Tibial nerve (tissue), 4 donors: Measurements from ENCODE around the gene FBXO47. TPM values are rescaled to one million over a fixed set of nuclear protein-coding genes. Genes with fewer than 3 reads are reported as not detected.
"Not testable (repeated sequence)": the region's sequence is repeated elsewhere in the genome, so short reads cannot be mapped to it uniquely, and the experiment has no call there.

Source experiments
- DNase-seq, 2 donors: peaks; one replicate each; pipeline ENCODE4 v3.0.0-alpha.2; 2019; ENCODE audit warnings: low spot score in 2 of 2
- H3K27ac ChIP-seq, 4 donors: fragments of 200-600 bp; sonication (generic) in 3 of 4; one replicate each; pipeline ENCODE4 v1.5.1; 2017 to 2019; ENCODE audit warnings: mild to moderate bottlenecking in 1 of 4
- H3K27me3 ChIP-seq, 2 donors: fragments of 200-600 bp; sonication (generic) in 1 of 2; one replicate each; pipeline versions ENCODE4 v1.5.1 to v1.6.0; 2017 to 2019
- H3K36me3 ChIP-seq, 3 donors: fragments of 200-600 bp; sonication (generic); one replicate each; pipeline ENCODE4 v1.5.1; 2018 to 2019
- H3K4me1 ChIP-seq, 4 donors: fragments of 200-600 bp; sonication (generic) in 3 of 4; one replicate each; pipeline ENCODE4 v1.5.1; 2017 to 2019
- H3K4me3 ChIP-seq, 4 donors: fragments of 200-600 bp; sonication (generic) in 3 of 4; one replicate each; pipeline ENCODE4 v1.5.1; 2017 to 2019; ENCODE audit warnings: mild to moderate bottlenecking in 1 of 4, moderate library complexity in 1 of 4
- H3K9me3 ChIP-seq, 4 donors: fragments of 200-600 bp; sonication (generic) in 3 of 4; one replicate each; pipeline ENCODE4 v1.5.1; 2017 to 2019
- CTCF ChIP-seq, 5 experiments: fragments of 200-600 bp in 3 of 5; fragments of 450-650 bp in 2 of 5; sonication (generic) in 3 of 5; IDR thresholded peaks; one replicate each; pipeline ENCODE4 v1.5.1; 2016 to 2019; ENCODE audit warnings: antibody characterized with exemption in 5 of 5, mild to moderate bottlenecking in 3 of 5, moderate library complexity in 2 of 5
- EP300 ChIP-seq, 2 donors: sonication (generic); formaldehyde crosslinking; IDR thresholded peaks; one replicate each; pipeline ENCODE4 v1.6.1; 2017; ENCODE audit warnings: antibody characterized with exemption in 2 of 2, mild to moderate bottlenecking in 1 of 2
- POLR2A ChIP-seq, 2 donors: fragments of 450-650 bp; IDR thresholded peaks; one replicate each; pipeline ENCODE4 v1.6.1; 2017; ENCODE audit warnings: antibody characterized with exemption in 2 of 2, mild to moderate bottlenecking in 2 of 2, moderate library complexity in 2 of 2
- WGBS, 2 donors: methylation state at CpG; one replicate each; pipeline ENCODE4 v1.1.5; 2018; 5-methylcytosine and 5-hydroxymethylcytosine counted together
- total RNA-seq, 4 donors: library from RNA; depleted of rRNA; stranded (reverse); fragments of >200 nt; gene quantifications; one replicate each; pipeline ENCODE4 v1.1.0, GENCODE V29; 2016

Gene FBXO47
- total RNA-seq, 4 donors from 2014 or later = not detected

- H3K27me3 ChIP-seq = no peaks in the 10 kb centered on the region
- H3K4me1 ChIP-seq = peaks cover 0 to 34% (median 1%) of the 10 kb centered on the region in 4 donors
- H3K4me3 ChIP-seq = peak overlapping the region in 1 of 4 donors; percentile 6
- 14 to 26% methylated on average over 3 of the region's 3 CpGs for WGBS, 2 donors
- peak overlapping the region in 2 of 4 donors; percentile 41 to 61 for H3K27ac ChIP-seq
- TF ChIP-seq EP300 (IDR thresholded peaks at IDR 0.05) (no peak), POLR2A (IDR thresholded peaks at IDR 0.05) (no peak), CTCF (IDR thresholded peaks at IDR 0.05) (no peak)
- no peaks in the 10 kb centered on the region for H3K9me3 ChIP-seq
- DNase-seq = no peak
- H3K36me3 ChIP-seq = no peaks in the 10 kb centered on the region
These were observed 13.5 kb upstream of the FBXO47 start for GRCh38 chr17:38980490-38981217.

- Histone ChIP-seq H3K4me1 (peaks cover 0 to 30% (median 1%) of the 10 kb centered on the region in 4 donors), H3K9me3 (no peaks in the 10 kb centered on the region), H3K27ac (no peak overlapping the region), H3K36me3 (no peaks in the 10 kb centered on the region), H3K27me3 (no peaks in the 10 kb centered on the region), H3K4me3 (no peak overlapping the region)
- WGBS, 2 donors = 88 to 91% methylated on average over 4 of the region's 4 CpGs
- TF ChIP-seq CTCF (IDR thresholded peaks at IDR 0.05) (no peak), POLR2A (IDR thresholded peaks at IDR 0.05) (no peak), EP300 (IDR thresholded peaks at IDR 0.05) (no peak)
- DNase-seq = no peak
These were observed 11.0 kb upstream of the FBXO47 start for GRCh38 chr17:38978180-38978579.

- H3K4me3 ChIP-seq, DNase-seq, H3K27ac ChIP-seq, H3K36me3 ChIP-seq, H3K9me3 ChIP-seq, H3K27me3 ChIP-seq: not testable (repeated sequence)
- WGBS, 2 donors = 67 to 70% methylated on average over 6 of the region's 6 CpGs
- H3K4me1 ChIP-seq = peaks cover 0 to 12% (median 1%) of the 10 kb centered on the region in 4 donors
- TF ChIP-seq CTCF (IDR thresholded peaks at IDR 0.05) = peak in 1 of 5 experiments; percentile 3
These were observed 9.0 kb upstream of the FBXO47 start for GRCh38 chr17:38976187-38976551.

- H3K4me1 ChIP-seq = peaks cover 0 to 3% (median 0%) of the 10 kb centered on the region in 4 donors
- no peak for DNase-seq
- H3K4me3 ChIP-seq = no peak overlapping the region
- no peaks in the 10 kb centered on the region for H3K36me3 ChIP-seq
- H3K27me3 ChIP-seq = no peaks in the 10 kb centered on the region
- TF ChIP-seq EP300 (IDR thresholded peaks at IDR 0.05) = no peak
- no peak for TF ChIP-seq POLR2A (IDR thresholded peaks at IDR 0.05)
- no peak for TF ChIP-seq CTCF (IDR thresholded peaks at IDR 0.05)
- no peak overlapping the region for H3K27ac ChIP-seq
- no peaks in the 10 kb centered on the region for H3K9me3 ChIP-seq
- WGBS, 2 donors = 81 to 82% methylated on average over 5 of the region's 5 CpGs
These were observed 3.6 kb upstream of the FBXO47 start for GRCh38 chr17:38970804-38971203.

GRCh38 chr17:38970128-38970527 lies 2.9 kb upstream of the FBXO47 start:
- no peak for DNase-seq
- peaks cover 0 to 3% (median 0%) of the 10 kb centered on the region in 4 donors for H3K4me1 ChIP-seq
- WGBS, 2 donors = 74 to 84% methylated on average over 4 of the region's 4 CpGs
- H3K27me3 ChIP-seq = no peaks in the 10 kb centered on the region
- no peaks in the 10 kb centered on the region for H3K36me3 ChIP-seq
- TF ChIP-seq EP300 (IDR thresholded peaks at IDR 0.05) (no peak), CTCF (IDR thresholded peaks at IDR 0.05) (no peak), POLR2A (IDR thresholded peaks at IDR 0.05) (no peak)
- H3K9me3 ChIP-seq = no peaks in the 10 kb centered on the region
- H3K27ac ChIP-seq = no peak overlapping the region
- no peak overlapping the region for H3K4me3 ChIP-seq
